DMS153 treated with DMSO at 0.1 percent for 48 hours (cell line): ENCODE results near the gene RGMA.
"Not testable (repeated sequence)": the region's sequence is repeated elsewhere in the genome, so short reads cannot be mapped to it uniquely, and the experiment has no call there.

Source experiments
- DNase-seq: peaks from one replicate; lab custom pipeline; 2025; ENCODE audit not compliant: unreplicated experiment; lab: John Stamatoyannopoulos, UW

Gene RGMA

DNA sequence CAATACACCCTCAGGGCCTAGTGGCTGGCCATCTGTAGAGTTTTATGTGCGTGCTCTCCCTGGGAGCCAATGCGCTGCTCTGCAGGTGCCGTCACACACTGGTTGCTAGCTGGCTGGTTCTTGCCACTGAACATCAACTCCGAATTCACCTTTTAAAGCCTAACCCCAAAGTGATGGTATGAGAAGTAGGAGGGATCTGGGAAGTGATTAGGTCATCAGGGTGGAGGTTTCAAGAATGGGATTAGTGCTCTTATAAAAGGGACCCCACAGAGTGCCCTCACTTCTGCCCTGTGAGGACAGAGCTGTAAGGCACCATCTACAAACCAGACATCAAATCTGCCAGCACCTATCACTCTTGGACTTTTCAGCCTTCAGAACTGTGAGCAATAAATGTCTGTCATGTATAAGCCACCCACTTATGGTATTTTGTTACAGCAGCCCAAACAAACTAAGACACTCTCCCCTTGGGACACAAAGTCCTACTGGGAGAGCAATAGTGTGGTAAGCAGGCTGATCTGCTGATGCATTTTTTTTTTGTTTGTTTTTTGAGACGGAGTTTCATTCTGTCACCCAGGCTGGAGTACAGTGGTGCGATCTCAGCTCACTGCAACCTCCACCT, 20.3 kb downstream of the RGMA start:
- no peak for DNase-seq

DNA sequence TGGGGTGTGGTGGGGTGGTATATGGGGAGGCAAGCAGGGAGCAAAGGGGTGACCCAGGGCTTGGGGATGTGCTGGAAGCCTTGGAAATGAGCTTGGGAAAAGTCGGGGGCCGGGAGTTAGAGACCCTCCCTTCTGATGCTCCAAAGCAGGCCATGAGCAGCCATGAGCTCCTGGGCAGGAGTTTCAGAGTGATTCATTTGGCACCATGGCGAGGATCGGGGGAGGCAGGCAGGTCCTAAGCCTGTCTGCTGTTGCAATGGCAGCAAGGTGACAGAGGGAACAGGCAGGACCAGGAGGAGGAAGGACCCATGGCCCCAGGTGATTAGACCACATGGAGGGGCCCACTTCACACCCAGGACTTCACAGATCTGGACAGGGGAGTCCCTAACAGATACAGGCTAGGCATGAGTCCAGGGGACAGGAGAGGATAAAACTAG, 21.3 kb downstream of the RGMA start:
- DNase-seq: no peak

DNA sequence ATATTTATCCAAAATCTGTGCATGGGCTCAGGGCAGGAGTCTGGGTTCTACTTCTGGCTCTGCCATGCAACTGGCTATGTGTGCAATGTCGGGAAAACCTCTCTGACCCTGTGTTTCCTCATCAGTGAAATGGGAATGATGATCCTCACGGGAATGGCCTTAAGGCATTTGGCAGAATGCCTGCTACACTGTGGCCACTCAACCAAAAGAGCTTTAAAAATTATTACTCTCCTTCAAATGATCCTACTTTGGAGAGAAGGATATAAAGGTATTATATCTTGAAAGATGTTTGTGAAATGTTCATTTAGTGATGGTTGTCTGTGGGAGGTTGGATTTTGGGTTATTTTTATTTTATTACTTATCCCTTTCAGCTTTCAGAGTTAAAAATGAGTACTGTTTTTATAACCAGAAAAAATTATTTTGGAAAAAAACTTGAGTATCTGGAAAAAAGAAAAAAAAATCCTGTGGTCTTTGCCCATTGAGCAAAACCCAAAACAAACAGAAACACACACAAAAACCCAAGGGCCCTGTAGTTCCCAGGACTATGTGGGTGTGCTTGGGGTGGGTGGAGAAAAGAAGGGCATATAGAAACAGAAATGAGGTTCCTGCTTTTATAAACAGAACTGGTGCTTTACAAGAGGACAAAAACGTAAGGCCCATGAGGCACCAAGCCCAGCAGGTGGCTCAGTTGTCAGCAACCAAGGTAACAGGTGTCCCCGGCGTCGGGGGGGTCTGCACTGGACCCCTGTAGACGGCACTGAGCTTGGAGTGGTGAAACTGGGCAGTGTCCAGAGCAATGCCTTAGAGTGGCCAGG, 22.0 kb downstream of the RGMA start:
- no peak for DNase-seq

DNA sequence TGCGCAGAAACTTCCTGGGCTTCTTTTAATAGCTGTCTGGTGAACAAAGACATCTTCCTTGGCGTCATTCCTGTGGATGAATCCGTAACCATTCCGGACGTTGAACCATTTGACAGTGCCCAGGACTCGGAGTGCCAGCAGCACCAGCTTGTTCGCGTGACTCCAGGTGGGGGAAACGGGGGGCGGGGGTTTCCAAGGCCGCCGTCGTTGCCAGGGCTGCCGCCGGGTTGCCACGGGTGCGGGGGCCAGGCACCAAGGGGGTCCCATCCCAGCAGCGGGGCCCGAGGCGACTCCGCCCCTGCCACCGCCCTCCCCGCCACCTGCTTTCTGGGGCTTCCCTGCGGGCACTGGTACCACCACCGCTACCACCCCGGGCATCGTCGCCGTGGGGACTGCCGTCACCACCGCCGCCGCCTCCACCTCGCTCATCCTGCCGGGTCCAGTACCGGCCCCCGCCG, 22.8 kb downstream of the RGMA start:
- DNase-seq: no peak

DNA sequence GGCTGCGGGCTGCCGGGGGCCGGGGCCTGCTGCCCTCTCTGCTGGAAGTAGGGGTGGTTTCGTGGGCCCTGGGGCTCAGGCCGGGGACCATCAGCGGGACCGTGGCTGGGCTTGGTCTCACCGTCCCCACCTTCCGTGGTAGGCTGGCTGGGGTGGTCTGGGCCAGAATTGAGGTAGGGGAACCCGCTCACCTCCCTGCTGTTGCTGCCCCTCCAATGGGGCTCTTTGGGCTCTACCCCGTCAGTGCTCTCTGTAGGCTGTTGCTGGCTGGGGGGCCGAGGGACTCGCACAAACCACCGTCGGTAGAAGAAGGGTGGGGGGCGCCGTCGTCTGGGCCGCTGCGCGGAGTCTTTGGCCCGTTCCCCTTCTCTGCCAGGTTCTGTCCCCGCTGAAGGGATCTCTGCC, 23.4 kb downstream of the RGMA start:
- no peak for DNase-seq

DNA sequence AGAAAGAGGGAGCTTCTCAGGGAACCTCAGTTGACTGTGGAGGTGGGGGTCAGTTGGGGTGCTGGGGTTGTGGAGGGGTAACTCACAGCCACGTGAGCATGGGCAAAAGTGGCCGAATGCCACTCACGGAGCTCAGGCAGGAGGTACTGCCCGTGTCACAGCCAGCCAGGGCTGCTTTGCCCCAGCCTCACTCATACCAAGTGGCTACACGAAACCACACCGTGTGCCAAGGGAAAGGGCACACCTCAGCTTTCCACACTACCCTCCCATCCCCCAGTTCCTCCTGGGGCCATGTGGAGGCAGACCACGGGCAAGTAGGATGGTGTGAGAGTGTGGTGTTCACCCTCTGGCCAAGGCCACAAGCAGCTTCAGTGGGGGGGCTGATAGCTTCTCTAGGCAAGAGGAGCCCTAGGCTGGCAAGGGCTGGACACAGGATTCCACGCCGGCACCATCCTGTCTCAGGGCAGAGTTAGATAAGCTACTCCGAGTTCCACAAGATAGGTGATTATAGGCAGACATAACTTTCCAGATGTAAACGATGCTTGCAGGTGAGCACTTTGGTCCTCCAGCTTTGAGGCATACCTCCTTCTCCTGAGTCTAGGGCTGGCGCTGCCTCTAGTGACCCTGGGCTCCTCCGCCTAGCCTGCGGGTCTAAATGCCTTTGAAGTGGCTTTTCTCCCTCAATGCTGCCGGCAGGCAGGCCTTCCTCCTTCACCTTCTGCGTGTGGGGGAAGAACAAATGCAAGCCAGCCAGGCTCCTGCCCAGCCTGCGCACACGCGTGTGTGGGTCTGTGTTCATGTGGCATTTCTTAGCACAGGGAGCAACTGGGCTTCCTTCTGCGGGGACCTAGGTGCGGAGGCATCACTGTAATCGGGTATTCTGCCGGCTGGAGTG, 25.0 kb downstream of the RGMA start:
- no peak for DNase-seq

DNA sequence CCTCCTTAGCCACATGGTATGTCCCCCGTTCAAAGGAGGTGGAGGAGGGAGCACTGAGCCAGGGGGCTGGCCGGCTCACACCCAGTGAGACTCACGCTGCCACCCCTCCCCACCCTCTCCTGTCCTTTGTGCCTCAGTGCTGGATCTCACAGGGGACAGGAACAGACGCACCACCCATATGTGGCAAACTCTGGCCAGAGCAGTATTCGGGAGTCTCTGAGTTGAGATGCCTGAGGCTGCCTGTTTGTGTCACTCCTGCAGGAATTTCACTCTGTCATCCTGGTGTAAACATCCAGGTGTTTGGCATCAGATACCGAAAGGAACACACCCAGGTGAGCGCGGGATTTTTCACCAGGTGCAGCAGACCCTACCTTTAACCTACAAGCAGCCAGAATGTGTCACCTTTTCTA, 25.7 kb downstream of the RGMA start:
- DNase-seq: no peak

DNA sequence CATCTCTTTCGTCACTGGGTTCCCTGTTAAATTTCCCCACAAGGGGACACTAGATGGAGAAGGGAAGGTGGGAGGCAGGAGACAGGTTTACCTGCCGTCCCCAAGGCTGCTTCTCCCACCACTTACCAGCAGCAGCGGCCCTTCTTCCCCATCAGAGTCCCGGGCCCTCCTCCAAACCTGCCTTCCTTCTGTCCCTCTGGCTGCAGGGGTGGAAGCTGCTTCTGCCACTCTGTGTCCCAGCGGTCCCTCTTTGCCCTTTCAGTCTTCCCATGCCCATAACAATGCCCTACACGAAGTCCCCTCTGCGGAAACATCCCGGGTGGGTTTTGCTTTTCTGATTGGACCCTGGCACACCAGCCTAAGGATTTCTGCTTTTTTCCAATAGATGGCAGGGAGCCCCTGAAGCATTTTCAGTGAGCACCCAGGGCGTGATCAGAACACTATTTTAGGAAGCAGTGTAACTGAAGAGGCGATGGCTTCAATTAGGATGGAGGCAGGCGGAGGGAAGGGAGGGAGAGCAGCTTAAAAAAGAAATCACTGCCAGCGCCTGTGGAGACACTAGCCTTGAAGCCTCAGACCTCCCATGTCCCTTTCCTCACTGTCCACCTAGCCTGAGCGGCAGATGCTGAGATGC, 26.3 kb downstream of the RGMA start:
- not testable (repeated sequence) for DNase-seq

DNA sequence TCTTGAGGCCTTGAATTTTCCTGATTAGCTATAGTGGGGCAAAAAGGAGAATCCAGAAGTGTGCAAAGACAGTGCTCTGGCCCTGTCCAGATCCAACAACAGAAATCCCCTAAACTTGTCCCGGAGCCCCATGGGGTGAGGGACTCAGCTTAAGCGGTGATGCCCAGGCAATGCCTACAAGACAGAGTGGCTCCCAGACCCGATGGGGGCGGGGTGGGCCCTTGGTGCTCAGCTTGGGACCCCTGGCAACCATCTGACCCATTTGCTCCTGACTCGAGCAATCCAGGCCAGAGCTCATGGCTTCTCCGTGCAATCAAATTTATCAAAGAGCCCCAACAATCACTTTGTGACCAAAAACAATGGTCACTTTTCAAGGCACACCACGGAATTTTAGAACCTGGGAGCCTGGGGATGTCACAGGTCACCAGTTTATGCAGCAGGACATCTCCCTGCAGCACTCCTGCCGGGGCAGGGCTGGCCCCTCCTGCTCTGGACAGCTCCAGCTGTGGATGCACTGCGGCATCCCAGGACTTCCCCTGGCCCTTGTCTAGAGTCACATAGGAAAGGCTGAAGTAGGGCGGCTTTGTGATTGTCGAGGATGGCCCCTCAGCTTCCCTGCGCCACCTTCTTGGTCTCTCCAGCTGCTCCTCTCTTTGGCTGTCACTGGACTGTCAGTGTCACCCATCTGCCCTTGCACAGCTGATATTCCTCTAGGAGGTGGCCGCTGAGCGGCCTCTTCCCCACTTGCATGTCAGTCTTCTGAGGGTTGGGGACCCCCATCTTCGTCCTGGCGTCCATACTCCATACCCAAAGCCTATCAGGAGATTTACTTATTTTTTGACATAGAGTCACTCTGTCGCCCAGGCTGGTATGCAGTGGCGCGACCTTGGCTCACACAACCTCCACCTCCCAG, 28.4 kb downstream of the RGMA start:
- no peak for DNase-seq

DNA sequence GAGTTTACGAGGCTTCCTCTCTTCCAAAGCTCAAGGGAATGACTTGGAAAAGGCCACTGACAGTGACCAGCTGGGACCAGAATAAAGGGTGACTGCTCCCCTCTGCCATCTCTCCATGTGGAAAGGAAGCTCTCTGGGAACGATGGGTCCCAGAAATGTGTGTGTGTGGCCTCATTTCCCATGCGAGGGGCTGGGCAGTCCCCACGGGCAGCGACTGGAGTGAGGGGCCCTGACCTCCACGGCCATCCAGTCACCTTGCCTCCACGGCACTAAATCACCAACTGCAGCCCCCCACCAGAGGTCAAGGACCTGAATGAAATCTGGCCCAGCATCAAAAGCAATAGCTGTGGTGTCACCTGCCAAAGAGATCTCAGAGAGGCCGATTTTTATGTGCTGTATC, 29.6 kb downstream of the RGMA start:
- DNase-seq: no peak

DNA sequence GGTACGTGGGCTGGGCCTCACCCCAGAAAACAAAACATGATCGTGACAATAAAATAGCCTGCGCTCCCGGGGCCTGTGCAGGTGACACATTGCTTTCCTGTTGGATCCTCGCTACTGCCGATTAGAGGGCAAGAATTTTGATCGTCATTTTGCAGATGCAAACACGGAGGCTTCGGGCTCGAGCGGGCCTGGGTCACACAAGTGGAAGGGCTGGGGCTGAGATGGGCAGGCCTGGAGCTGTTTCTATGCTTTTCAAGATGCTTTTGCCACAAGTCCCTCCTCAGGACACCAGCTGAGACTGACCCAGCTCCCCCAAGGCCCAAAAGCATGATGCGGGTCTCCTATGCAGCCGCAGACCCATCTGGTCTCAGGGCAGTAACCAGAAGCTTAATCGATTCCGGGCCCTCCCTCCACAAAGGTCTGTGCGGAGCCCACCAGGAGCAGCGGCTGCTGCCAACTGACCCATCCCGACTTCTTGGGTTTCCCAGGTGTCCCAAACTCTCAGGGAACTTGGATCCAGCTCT, 30.0 kb downstream of the RGMA start:
- DNase-seq: no peak

DNA sequence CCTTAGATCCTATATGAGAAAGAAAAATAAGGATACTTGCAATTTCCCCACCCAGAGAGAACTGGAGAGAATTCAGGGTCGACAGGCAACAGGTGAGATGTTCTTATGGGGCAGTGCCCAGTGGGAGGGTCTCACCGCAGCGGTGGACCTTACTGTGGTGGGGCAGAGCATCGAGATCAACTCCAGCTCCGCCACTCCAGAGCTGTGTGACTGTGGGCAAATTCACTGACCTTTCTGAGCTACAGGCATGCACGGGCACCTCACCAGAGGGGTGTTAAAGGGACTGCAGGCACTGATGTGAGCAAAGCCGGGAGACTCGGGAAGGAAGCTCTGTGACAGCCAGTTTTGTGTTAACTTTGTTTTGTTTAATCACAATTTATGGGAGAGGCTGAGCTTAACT, 30.9 kb downstream of the RGMA start:
- no peak for DNase-seq

DNA sequence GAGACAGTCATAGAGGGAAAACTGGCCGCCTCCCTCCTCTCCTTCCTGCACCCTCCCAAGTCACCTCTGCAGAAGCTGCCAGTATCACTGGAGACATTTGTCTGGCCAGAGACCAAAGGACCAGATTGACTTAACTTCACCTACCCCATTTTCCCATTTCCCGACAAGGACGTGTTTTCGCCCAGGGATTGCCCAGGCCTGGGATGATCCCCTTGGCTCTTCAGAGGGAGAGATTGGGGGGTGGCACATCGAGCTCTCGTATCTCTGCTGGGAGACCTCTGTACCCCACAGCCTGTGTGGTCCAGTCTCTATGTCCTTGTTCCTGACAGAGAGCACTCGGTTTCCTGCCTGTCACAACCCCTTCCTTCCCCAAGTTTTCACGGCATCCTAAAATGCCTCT, 31.4 kb downstream of the RGMA start:
- DNase-seq: no peak

DNA sequence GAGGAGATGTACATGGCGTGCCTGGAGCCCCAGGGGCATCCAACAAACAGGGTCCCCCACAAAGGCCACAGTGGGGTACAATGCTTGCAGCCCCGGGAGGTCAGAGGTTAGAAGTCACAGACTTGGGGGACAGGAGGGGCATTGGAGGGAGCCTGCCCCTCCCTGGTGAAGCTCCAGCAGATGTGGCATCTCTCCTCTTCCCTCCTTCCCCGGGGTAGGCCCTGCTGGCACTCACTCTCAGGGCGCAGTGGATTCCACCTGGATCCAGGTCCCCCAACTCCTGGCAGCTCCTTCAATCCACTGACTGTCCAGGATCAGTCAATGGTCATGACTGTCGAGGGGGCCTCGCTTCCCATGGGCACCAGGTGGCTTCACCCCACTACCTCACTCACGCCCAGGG, 32.2 kb downstream of the RGMA start:
- no peak for DNase-seq

DNA sequence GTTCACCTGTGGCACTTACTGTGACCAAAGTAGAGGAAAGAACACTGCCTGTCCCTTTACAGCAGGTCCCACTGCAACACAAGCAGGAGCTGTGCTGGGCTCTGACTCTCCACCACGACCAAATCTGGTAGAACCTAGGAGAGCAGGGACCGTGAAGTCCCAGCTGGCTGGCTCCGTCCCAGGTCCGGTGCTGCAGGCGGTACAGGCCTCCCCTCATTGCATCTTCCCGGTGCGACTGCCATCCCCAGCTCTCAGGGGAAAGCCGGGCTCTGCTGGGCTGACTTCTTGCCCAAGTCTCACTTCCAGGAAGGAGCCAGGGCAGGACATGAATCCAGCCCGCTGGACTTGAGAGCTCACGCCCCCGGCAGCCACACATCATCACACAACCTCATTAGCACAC, 33.8 kb downstream of the RGMA start:
- no peak for DNase-seq

DNA sequence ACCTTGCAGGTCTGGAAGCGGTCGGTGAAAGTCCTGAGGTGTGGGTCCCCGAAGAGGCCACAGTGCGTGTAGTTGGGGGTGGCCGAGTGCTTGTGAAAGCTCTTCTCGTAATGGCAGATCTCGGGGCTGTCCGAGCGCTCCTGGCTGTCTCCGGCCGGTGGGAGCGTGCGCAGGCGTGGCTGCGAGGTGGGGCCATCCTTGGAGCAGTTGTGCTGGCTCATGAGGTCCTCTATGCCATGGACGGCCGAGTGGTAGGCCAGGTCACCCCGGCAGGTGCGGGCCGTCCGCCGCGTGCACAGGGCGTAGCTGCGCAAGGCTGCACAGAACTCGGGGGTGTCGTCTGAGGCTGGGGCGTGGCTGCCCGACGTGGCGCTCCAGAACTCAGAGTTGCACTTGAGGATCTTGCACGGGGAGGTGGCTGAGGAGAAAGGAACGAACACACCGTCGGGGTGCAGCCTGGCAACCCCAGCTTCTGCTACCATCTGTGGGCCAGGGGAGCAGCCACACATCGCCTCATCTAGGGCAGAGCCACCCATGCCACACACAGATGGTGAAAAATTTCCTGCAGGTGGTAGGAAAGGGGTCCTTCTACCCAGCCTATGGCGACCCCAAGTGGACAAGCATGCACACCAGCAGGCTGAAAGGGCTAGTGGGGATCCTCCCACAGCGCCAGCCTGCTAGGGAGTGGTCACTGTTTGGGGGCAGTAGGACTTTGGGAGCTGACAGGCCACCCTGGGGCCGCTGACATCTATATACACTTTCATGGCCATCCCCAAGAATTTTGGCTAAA, 36.7 kb downstream of the RGMA start:
- DNase-seq: no peak

DNA sequence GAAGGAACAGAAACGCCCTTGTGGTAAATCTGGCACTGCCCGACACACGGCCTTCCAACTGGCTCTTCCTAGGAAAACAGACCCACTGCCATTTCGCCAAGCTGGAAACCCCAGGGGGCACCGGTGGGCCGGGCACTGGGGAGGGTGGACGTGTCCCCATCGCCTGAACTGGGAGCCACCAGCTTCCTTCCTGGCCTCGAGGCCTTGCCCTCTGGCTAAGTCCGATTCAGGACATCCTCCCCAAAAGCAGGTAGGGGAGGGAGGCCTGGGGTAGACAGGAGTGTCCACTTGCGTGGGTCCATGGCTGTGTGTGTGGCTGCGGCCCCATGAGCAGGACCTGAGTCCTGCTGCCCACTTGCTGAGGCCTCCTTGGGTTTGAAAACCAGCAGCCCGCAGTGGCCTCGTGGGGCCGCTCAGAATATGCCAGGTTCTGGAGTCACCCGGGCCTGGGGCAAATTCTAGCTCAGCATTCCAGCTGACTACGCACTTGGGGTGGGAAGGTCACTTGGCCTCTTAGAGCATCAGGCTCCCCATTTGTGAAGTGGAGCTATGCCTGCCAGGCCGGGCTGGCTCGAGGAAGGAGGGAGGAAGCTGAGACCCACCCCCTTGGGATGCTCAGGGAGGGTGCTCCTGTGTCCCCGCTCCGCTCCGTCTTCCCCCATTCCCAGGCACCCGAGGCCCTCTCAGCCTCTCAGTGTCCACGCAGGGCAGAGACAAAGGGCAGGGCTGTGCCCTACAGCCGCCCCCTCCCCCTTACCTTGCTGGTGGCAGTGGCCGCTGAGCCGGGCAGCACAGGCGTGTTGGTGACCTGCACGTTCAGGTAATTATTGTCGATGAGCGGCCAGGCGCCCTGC, 37.5 kb downstream of the RGMA start:
- no peak for DNase-seq

DNA sequence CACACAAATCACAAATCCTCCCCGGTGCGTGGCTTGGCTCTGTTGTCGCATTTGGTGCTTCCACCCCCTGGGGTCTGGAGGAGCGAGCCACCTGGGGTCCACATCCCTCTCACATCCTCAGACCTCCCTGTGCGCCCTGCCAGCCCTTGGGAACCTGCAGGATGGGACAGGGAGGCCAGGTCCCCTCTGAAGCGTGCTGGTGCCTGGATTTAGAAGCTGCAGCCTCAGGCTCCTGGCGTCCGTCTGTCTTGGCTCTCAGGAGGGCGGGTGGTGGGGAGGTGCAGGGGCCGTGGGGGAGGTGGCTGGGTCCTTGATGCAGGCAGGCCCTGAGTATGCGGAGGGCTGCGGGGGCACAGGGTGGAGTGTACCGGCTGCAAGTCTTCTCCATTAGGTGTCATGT, 38.4 kb downstream of the RGMA start:
- DNase-seq: no peak
